Neuronal stem cell (in vitro differentiated cells): ENCODE measurements around the gene TPRA1.

Experiments
- DNase-seq: peaks from one replicate; pipeline ENCODE4 v3.0.0-alpha.2; 2013; ENCODE audit warnings: low spot score
- H2AFZ ChIP-seq: one replicate; pipeline ENCODE4 v1.6.1; 2013; ENCODE audit warnings: mild to moderate bottlenecking, low read length, inconsistent platforms
- H2AK5ac ChIP-seq: 2 replicates; pipeline ENCODE4 v1.6.1; 2013; ENCODE audit warnings: low read depth, mild to moderate bottlenecking, inconsistent platforms, low read length, moderate library complexity, mixed read lengths
- H2BK120ac ChIP-seq: 2 replicates; pipeline ENCODE4 v1.6.1; 2013; ENCODE audit warnings: low read depth, mild to moderate bottlenecking, inconsistent platforms, low read length, moderate library complexity, mixed read lengths
- H2BK12ac ChIP-seq: one replicate; pipeline ENCODE4 v1.6.1; 2013; ENCODE audit warnings: low read length, inconsistent platforms
- H2BK15ac ChIP-seq: 2 replicates; pipeline ENCODE4 v1.6.1; 2013; ENCODE audit warnings: mild to moderate bottlenecking, low read length, inconsistent platforms, mixed read lengths
- H2BK5ac ChIP-seq: one replicate; pipeline ENCODE4 v1.6.1; 2013; ENCODE audit warnings: inconsistent platforms, mild to moderate bottlenecking, low read length, moderate library complexity
- H3K14ac ChIP-seq: one replicate; pipeline ENCODE4 v1.6.1; 2013; ENCODE audit warnings: low read length, inconsistent platforms
- H3K18ac ChIP-seq: 2 replicates; pipeline ENCODE4 v1.6.1; 2013; ENCODE audit warnings: low read length, inconsistent platforms
- H3K23ac ChIP-seq: 2 replicates; pipeline ENCODE4 v1.6.1; 2013; ENCODE audit warnings: low read depth, mild to moderate bottlenecking, mixed read lengths, low read length, inconsistent platforms; ENCODE audit not compliant: poor library complexity
- H3K27ac ChIP-seq: replicated peaks from 3 replicates; pipeline ENCODE4 v1.5.1; 2013; ENCODE audit warnings: low read length, inconsistent platforms
- H3K27me3 ChIP-seq, 3 experiments: 2 replicates each; pipeline ENCODE4 v1.6.1; 2013; ENCODE audit warnings: low read length in 3 of 3, mild to moderate bottlenecking in 2 of 3, inconsistent platforms in 1 of 3, low read depth in 1 of 3, mixed read lengths in 1 of 3, moderate library complexity in 1 of 3; ENCODE audit not compliant: control insufficient read depth in 3 of 3, insufficient read depth in 3 of 3
- H3K36me3 ChIP-seq, 2 donors: replicated peaks in 1 of 2; 2 replicates each; pipeline ENCODE4 v1.6.1; 2013; ENCODE audit warnings: low read length in 2 of 2; ENCODE audit not compliant: control insufficient read depth in 2 of 2, insufficient read depth in 2 of 2
- H3K4ac ChIP-seq: 2 replicates; pipeline ENCODE4 v1.6.1; 2013; ENCODE audit warnings: inconsistent platforms, mild to moderate bottlenecking, low read length, moderate library complexity
- H3K4me1 ChIP-seq, 2 donors: 1 replicate in 1 of 2; 2 replicates in 1 of 2; pipeline ENCODE4 v1.6.1; 2013; ENCODE audit warnings: low read length in 2 of 2, low read depth in 1 of 2; ENCODE audit not compliant: control insufficient read depth in 2 of 2, insufficient read depth in 1 of 2
- H3K4me2 ChIP-seq: one replicate; pipeline ENCODE4 v1.6.1; 2013; ENCODE audit warnings: mild to moderate bottlenecking, low read length, inconsistent platforms; ENCODE audit not compliant: insufficient read depth, poor library complexity, severe bottlenecking
- H3K4me3 ChIP-seq, 2 donors: 2 replicates each; pipeline ENCODE4 v1.5.1; 2013; ENCODE audit warnings: low read length in 2 of 2, mild to moderate bottlenecking in 2 of 2, inconsistent platforms in 1 of 2, moderate library complexity in 1 of 2
- H3K79me1 ChIP-seq: one replicate; pipeline ENCODE4 v1.6.1; 2013; ENCODE audit warnings: low read depth, mild to moderate bottlenecking, inconsistent platforms, low read length, moderate library complexity
- H3K9ac ChIP-seq: one replicate; pipeline ENCODE4 v1.6.1; 2013; ENCODE audit warnings: mild to moderate bottlenecking, low read depth, low read length, inconsistent platforms; ENCODE audit not compliant: poor library complexity
- H3K9me3 ChIP-seq, 2 donors: replicated peaks in 1 of 2; 2 replicates each; pipeline versions ENCODE3 to v1.6.1; 2013; ENCODE audit warnings: low read length in 2 of 2, mild to moderate bottlenecking in 2 of 2, inconsistent platforms in 1 of 2, low read depth in 1 of 2, mixed read lengths in 1 of 2, moderate library complexity in 1 of 2; ENCODE audit not compliant: control insufficient read depth in 2 of 2, insufficient read depth in 1 of 2
- H4K8ac ChIP-seq: one replicate; pipeline ENCODE4 v1.6.1; 2013; ENCODE audit warnings: low read depth, mild to moderate bottlenecking, inconsistent platforms, low read length, moderate library complexity
- H4K91ac ChIP-seq: one replicate; pipeline ENCODE4 v1.6.1; 2013; ENCODE audit warnings: low read length, low read depth, mild to moderate bottlenecking, inconsistent platforms; ENCODE audit not compliant: poor library complexity
- WGBS, 2 donors: extraction: QIAGEN DNeasy Blood & Tissue Kit; methylation state at CpG; one replicate each; pipeline ENCODE4 v1.1.7; 2013; ENCODE audit warnings: missing lambda C conversion rate in 2 of 2, mixed read lengths in 1 of 2; ENCODE audit not compliant: insufficient read length in 2 of 2, insufficient replicate concordance in 1 of 2; ENCODE audit errors: extremely low coverage in 2 of 2; 5-methylcytosine and 5-hydroxymethylcytosine counted together

TPRA1 gene

GRCh38 chr3:127614928-127615589 lies 24.5 kb upstream of the TPRA1 start:
- Histone ChIP-seq H2AK5ac (no peak overlapping the region), H3K14ac (no peak overlapping the region), H3K27me3 (no peaks in the 10 kb centered on the region), H3K9me3 (no peaks in the 10 kb centered on the region), H3K4me3 (no peak overlapping the region), H2BK5ac (no peak overlapping the region), H2BK120ac (no peak overlapping the region), H3K4me1 (no peaks in the 10 kb centered on the region), H3K9ac (no peak overlapping the region), H4K91ac (no peak overlapping the region), H3K4ac (no peak overlapping the region), H2BK15ac (no peak overlapping the region), H2AFZ (no peak overlapping the region), H4K8ac (no peak overlapping the region), H3K18ac (no peak overlapping the region), H3K79me1 (peaks cover 8% of the 10 kb centered on the region), H3K36me3 (peaks cover 77 to 96% of the 10 kb centered on the region in 2 donors), H3K27ac (no peak overlapping the region), H3K23ac (no peak overlapping the region), H2BK12ac (no peak overlapping the region), H3K4me2 (no peak overlapping the region)
- no CpG with 5 or more reads among the region's 4 CpGs for WGBS, 2 donors
- DNase-seq: no peak

GRCh38 chr3:127613406-127613805 lies 22.9 kb upstream of the TPRA1 start:
- no peak overlapping the region for H2BK12ac ChIP-seq
- H4K8ac ChIP-seq: no peak overlapping the region
- no peak overlapping the region for H3K4me3 ChIP-seq
- H4K91ac ChIP-seq: no peak overlapping the region
- no peak overlapping the region for H3K4me2 ChIP-seq
- no peaks in the 10 kb centered on the region for H3K4me1 ChIP-seq
- no peak overlapping the region for H3K18ac ChIP-seq
- no peak overlapping the region for H2BK5ac ChIP-seq
- H3K27ac ChIP-seq: no peak overlapping the region
- no peak overlapping the region for H3K14ac ChIP-seq
- H2BK15ac ChIP-seq: no peak overlapping the region
- DNase-seq: no peak
- no peak overlapping the region for H3K4ac ChIP-seq
- H3K36me3 ChIP-seq: peaks cover 81 to 97% of the 10 kb centered on the region in 2 donors
- no peaks in the 10 kb centered on the region for H3K27me3 ChIP-seq
- no peak overlapping the region for H2AFZ ChIP-seq
- no peak overlapping the region for H3K23ac ChIP-seq
- no peak overlapping the region for H2AK5ac ChIP-seq
- H3K9me3 ChIP-seq: no peaks in the 10 kb centered on the region
- H3K79me1 ChIP-seq: peaks cover 8% of the 10 kb centered on the region
- no peak overlapping the region for H3K9ac ChIP-seq
- no peak overlapping the region for H2BK120ac ChIP-seq

- Histone ChIP-seq H3K9me3 (no peaks in the 10 kb centered on the region), H2AK5ac (no peak overlapping the region), H4K8ac (no peak overlapping the region), H3K4me1 (no peaks in the 10 kb centered on the region), H2BK15ac (no peak overlapping the region), H3K18ac (no peak overlapping the region), H2AFZ (no peak overlapping the region), H3K4me3 (no peak overlapping the region), H3K9ac (peak overlapping the region; percentile 25), H3K79me1 (peaks cover 9% of the 10 kb centered on the region), H3K36me3 (peaks cover 81 to 97% of the 10 kb centered on the region in 2 donors), H3K14ac (no peak overlapping the region), H4K91ac (no peak overlapping the region), H2BK12ac (no peak overlapping the region), H3K4me2 (no peak overlapping the region), H2BK5ac (no peak overlapping the region), H3K23ac (no peak overlapping the region), H3K27me3 (no peaks in the 10 kb centered on the region), H3K27ac (no peak overlapping the region), H3K4ac (no peak overlapping the region), H2BK120ac (no peak overlapping the region)
- no CpG with 5 or more reads among the region's 6 CpGs for WGBS, 2 donors
- DNase-seq: no peak
These were observed 22.4 kb upstream of the TPRA1 start for GRCh38 chr3:127612966-127613365.

DNA sequence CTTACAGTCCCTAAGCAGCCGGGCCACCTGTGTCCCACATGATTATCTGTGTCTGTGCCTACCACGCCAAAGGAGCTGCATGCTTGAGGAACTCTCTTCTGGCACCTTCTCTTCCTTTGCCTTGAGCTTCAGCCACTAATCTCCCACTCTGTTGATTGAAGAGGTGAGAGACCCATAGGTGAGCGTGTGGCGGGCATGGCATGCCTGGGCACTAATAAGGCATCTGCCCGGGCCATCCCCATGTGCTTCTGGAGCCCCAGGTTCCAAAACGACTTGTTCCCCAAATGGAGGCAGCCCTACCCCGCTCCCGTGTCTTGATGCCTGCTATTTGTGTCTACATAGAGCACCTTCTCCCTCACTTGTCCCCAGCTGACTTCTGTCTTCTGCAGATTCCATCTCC lies 20.7 kb upstream of the TPRA1 start:
- Histone ChIP-seq H3K4me3 (no peak overlapping the region), H3K14ac (no peak overlapping the region), H2BK5ac (no peak overlapping the region), H4K91ac (no peak overlapping the region), H2BK120ac (no peak overlapping the region), H3K27me3 (no peaks in the 10 kb centered on the region), H3K4me1 (no peaks in the 10 kb centered on the region), H2AFZ (no peak overlapping the region), H2AK5ac (no peak overlapping the region), H3K18ac (no peak overlapping the region), H3K79me1 (peaks cover 12% of the 10 kb centered on the region), H3K36me3 (peaks cover 81 to 97% of the 10 kb centered on the region in 2 donors), H3K9me3 (no peaks in the 10 kb centered on the region), H4K8ac (no peak overlapping the region), H2BK15ac (no peak overlapping the region), H3K4ac (no peak overlapping the region), H2BK12ac (no peak overlapping the region), H3K27ac (no peak overlapping the region), H3K4me2 (no peak overlapping the region), H3K23ac (no peak overlapping the region), H3K9ac (no peak overlapping the region)
- WGBS, 2 donors: no CpG with 5 or more reads among the region's 8 CpGs
- DNase-seq: no peak
